Mucosa of stomach (tissue), 1 donor: Measurements from ENCODE around the gene GOLGA1.
A peak's percentile ranks its signal among the peaks of the same experiment; 100 is the strongest.

Experiments
- H3K27me3 ChIP-seq: one replicate; pipeline ENCODE4 v1.7.0; 2013; ENCODE audit warnings: mild to moderate bottlenecking, low read length; ENCODE audit not compliant: control insufficient read depth, insufficient read depth
- H3K36me3 ChIP-seq: one replicate; pipeline ENCODE4 v1.7.0; 2013; ENCODE audit warnings: low read length; ENCODE audit not compliant: control insufficient read depth, insufficient read depth
- H3K4me1 ChIP-seq: one replicate; pipeline ENCODE4 v1.7.0; 2013; ENCODE audit warnings: mild to moderate bottlenecking, low read length; ENCODE audit not compliant: control insufficient read depth, insufficient read depth
- H3K4me3 ChIP-seq: one replicate; pipeline ENCODE4 v1.7.0; 2013; ENCODE audit warnings: low read length
- H3K9ac ChIP-seq: one replicate; pipeline ENCODE4 v1.7.0; 2013; ENCODE audit warnings: mild to moderate bottlenecking, low read length, moderate library complexity
- H3K9me3 ChIP-seq: one replicate; pipeline ENCODE4 v1.7.0; 2013; ENCODE audit warnings: mild to moderate bottlenecking, low read length, moderate library complexity; ENCODE audit not compliant: control insufficient read depth
- donor health status: Pancreatic carcinoma.

GOLGA1 gene

GRCh38 chr9:124878021-124878420, 62.9 kb downstream of the GOLGA1 start:
- Histone ChIP-seq H3K9me3 (no peaks in the 10 kb centered on the region), H3K9ac (no peak overlapping the region), H3K4me3 (no peak overlapping the region), H3K4me1 (peaks cover 10% of the 10 kb centered on the region), H3K27me3 (no peaks in the 10 kb centered on the region), H3K36me3 (peaks cover 17% of the 10 kb centered on the region)

- Histone ChIP-seq H3K4me1 (peaks cover 18% of the 10 kb centered on the region), H3K9ac (no peak overlapping the region), H3K36me3 (peaks cover 17% of the 10 kb centered on the region), H3K9me3 (no peaks in the 10 kb centered on the region), H3K4me3 (no peak overlapping the region), H3K27me3 (no peaks in the 10 kb centered on the region)
Measured at GRCh38 chr9:124877021-124877782, 63.7 kb downstream of the GOLGA1 start.

- Histone ChIP-seq H3K36me3 (peaks cover 11% of the 10 kb centered on the region), H3K27me3 (no peaks in the 10 kb centered on the region), H3K9ac (no peak overlapping the region)
Measured at GRCh38 chr9:124875501-124875900, 65.4 kb downstream of the GOLGA1 start.

GRCh38 chr9:124873664-124874063, 67.2 kb downstream of the GOLGA1 start:
- peaks cover 36% of the 10 kb centered on the region for H3K4me1 ChIP-seq
- H3K27me3 ChIP-seq = no peaks in the 10 kb centered on the region
- no peak overlapping the region for H3K9ac ChIP-seq
- no peaks in the 10 kb centered on the region for H3K9me3 ChIP-seq
- H3K4me3 ChIP-seq = no peak overlapping the region
- H3K36me3 ChIP-seq = peaks cover 11% of the 10 kb centered on the region

More at GRCh38 chr9:124875501-124875900, 65.4 kb downstream of the GOLGA1 start:
- Histone ChIP-seq H3K4me3 (no peak overlapping the region), H3K4me1 (peaks cover 34% of the 10 kb centered on the region), H3K9me3 (no peaks in the 10 kb centered on the region)

GRCh38 chr9:124871156-124871561, 69.7 kb downstream of the GOLGA1 start:
- Histone ChIP-seq H3K9ac (no peak overlapping the region), H3K4me1 (peaks cover 46% of the 10 kb centered on the region), H3K9me3 (no peaks in the 10 kb centered on the region), H3K36me3 (peaks cover 11% of the 10 kb centered on the region), H3K27me3 (no peaks in the 10 kb centered on the region), H3K4me3 (no peak overlapping the region)

GRCh38 chr9:124870723-124871122, 70.2 kb downstream of the GOLGA1 start:
- Histone ChIP-seq H3K9ac (peak overlapping the region; percentile 97), H3K27me3 (no peaks in the 10 kb centered on the region), H3K4me1 (peaks cover 46% of the 10 kb centered on the region), H3K9me3 (no peaks in the 10 kb centered on the region), H3K4me3 (peak overlapping the region; percentile 88), H3K36me3 (peaks cover 9% of the 10 kb centered on the region)

- no peaks in the 10 kb centered on the region for H3K9me3 ChIP-seq
- H3K4me1 ChIP-seq = peaks cover 46% of the 10 kb centered on the region
- peak overlapping the region; percentile 97 for H3K9ac ChIP-seq
- H3K4me3 ChIP-seq = peak overlapping the region; percentile 88
- peaks cover 3% of the 10 kb centered on the region for H3K36me3 ChIP-seq
- no peaks in the 10 kb centered on the region for H3K27me3 ChIP-seq
Measured at GRCh38 chr9:124869986-124870560, 70.8 kb downstream of the GOLGA1 start.

GRCh38 chr9:124869466-124869985, 71.4 kb downstream of the GOLGA1 start:
- no peaks in the 10 kb centered on the region for H3K27me3 ChIP-seq
- no peaks in the 10 kb centered on the region for H3K36me3 ChIP-seq
- peak overlapping the region; percentile 88 for H3K4me3 ChIP-seq
- H3K9me3 ChIP-seq = no peaks in the 10 kb centered on the region
- H3K4me1 ChIP-seq = peaks cover 46% of the 10 kb centered on the region
- H3K9ac ChIP-seq = peak overlapping the region; percentile 97

- peak overlapping the region; percentile 97 for H3K9ac ChIP-seq
- H3K4me3 ChIP-seq = peak overlapping the region; percentile 88
- no peaks in the 10 kb centered on the region for H3K36me3 ChIP-seq
- peaks cover 49% of the 10 kb centered on the region for H3K4me1 ChIP-seq
- no peaks in the 10 kb centered on the region for H3K27me3 ChIP-seq
- no peaks in the 10 kb centered on the region for H3K9me3 ChIP-seq
Measured at GRCh38 chr9:124868511-124869465, 72.1 kb downstream of the GOLGA1 start.

- Histone ChIP-seq H3K9ac (peak overlapping the region; percentile 46), H3K36me3 (peaks cover 15% of the 10 kb centered on the region), H3K4me1 (peaks cover 31% of the 10 kb centered on the region), H3K9me3 (no peaks in the 10 kb centered on the region), H3K4me3 (no peak overlapping the region), H3K27me3 (no peaks in the 10 kb centered on the region)
Measured at GRCh38 chr9:124863371-124863871, 77.5 kb downstream of the GOLGA1 start.

GRCh38 chr9:124861342-124862229, 79.3 kb downstream of the GOLGA1 start, which contains the start of the genes ARPC5L and RPL35:
ARPC5L (plus strand) TSS chr9:124862130; CDS start chr9:124869291, 7,161 bp downstream.
RPL35 (minus strand) TSS chr9:124861957; CDS start chr9:124861912, 45 bp downstream.
- Histone ChIP-seq H3K4me3 (peak within 1 kb of the TSS; percentile 82), H3K9ac (peak within 1 kb of the TSS; percentile 75), H3K4me1 (peaks cover 22% of the 10 kb centered on the region), H3K9me3 (no peaks in the 10 kb centered on the region), H3K27me3 (no peaks in the 10 kb centered on the region), H3K36me3 (peaks cover 21% of the 10 kb centered on the region)
